DND-41 (cell line): Measurements from ENCODE around the gene SYNGR1.

Experiments
- EZH2 ChIP-seq: IDR thresholded peaks from 3 replicates; pipeline ENCODE4 v1.6.1; 2012; ENCODE audit warnings: borderline replicate concordance, low read depth, mild to moderate bottlenecking, moderate library complexity, low read length, inconsistent platforms; ENCODE audit not compliant: severe bottlenecking
- TF ChIP-seq, protein P1 (sequence below): IDR thresholded peaks from 2 replicates; pipeline ENCODE4 v1.5.1; 2012; ENCODE audit warnings: borderline replicate concordance, low read length, moderate library complexity, mild to moderate bottlenecking; ENCODE audit not compliant: poor library complexity, severe bottlenecking; ENCODE audit errors: extremely low read depth

- TF ChIP-seq, protein P1, sequence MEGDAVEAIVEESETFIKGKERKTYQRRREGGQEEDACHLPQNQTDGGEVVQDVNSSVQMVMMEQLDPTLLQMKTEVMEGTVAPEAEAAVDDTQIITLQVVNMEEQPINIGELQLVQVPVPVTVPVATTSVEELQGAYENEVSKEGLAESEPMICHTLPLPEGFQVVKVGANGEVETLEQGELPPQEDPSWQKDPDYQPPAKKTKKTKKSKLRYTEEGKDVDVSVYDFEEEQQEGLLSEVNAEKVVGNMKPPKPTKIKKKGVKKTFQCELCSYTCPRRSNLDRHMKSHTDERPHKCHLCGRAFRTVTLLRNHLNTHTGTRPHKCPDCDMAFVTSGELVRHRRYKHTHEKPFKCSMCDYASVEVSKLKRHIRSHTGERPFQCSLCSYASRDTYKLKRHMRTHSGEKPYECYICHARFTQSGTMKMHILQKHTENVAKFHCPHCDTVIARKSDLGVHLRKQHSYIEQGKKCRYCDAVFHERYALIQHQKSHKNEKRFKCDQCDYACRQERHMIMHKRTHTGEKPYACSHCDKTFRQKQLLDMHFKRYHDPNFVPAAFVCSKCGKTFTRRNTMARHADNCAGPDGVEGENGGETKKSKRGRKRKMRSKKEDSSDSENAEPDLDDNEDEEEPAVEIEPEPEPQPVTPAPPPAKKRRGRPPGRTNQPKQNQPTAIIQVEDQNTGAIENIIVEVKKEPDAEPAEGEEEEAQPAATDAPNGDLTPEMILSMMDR, result no peak
- TF ChIP-seq EZH2, result no peak
Observed at GRCh38 chr22:39427751-39428596, 78.2 kb downstream of the SYNGR1 start.
